HEK293T (cell line): ENCODE results near the gene PPP1R13B.

Experiments used
- CTCF ChIA-PET: fragments of 350-600 bp; formaldehyde crosslinking; extraction: SDS; loops from one replicate; lab custom pipeline; 2021; ENCODE audit warnings: antibody characterized with exemption, inconsistent platforms; lab: Yijun Ruan, JAX
- POLR2A ChIA-PET: fragments of 350-600 bp; formaldehyde crosslinking; extraction: SDS; loops from one replicate; lab custom pipeline; 2020; ENCODE audit warnings: antibody characterized with exemption, inconsistent platforms; lab: Yijun Ruan, JAX
- DNase-seq: peaks from one replicate; pipeline ENCODE4 v3.0.0; 2012; ENCODE audit warnings: mixed read lengths; ENCODE audit errors: extremely low spot score
- ARNT ChIP-seq: fragments of 450-650 bp; IDR thresholded peaks from 2 replicates; pipeline ENCODE4 v1.6.1; 2017; ENCODE audit warnings: mild to moderate bottlenecking
- BHLHE40 ChIP-seq: fragments of 450-650 bp; IDR thresholded peaks from 2 replicates; pipeline ENCODE4 v1.6.1; 2016; ENCODE audit warnings: mild to moderate bottlenecking, moderate library complexity, borderline replicate concordance
- CTBP1 ChIP-seq: fragments of 450-650 bp; IDR thresholded peaks from 2 replicates; pipeline ENCODE4 v1.6.1; 2016; ENCODE audit warnings: borderline replicate concordance
- ELF4 ChIP-seq: fragments of 450-650 bp; IDR thresholded peaks from 2 replicates; pipeline ENCODE4 v1.6.1; 2017; ENCODE audit warnings: antibody characterized with exemption
- FOXA1 ChIP-seq: fragments of 450-650 bp; IDR thresholded peaks from 2 replicates; pipeline ENCODE4 v1.6.1; 2016; ENCODE audit warnings: mild to moderate bottlenecking
- FOXK2 ChIP-seq: fragments of 450-650 bp; IDR thresholded peaks from 2 replicates; pipeline ENCODE4 v1.6.1; 2016; ENCODE audit warnings: mild to moderate bottlenecking
- FOXM1 ChIP-seq: fragments of 450-650 bp; IDR thresholded peaks from 2 replicates; pipeline ENCODE4 v1.6.1; 2017; ENCODE audit warnings: mild to moderate bottlenecking, borderline replicate concordance
- HDGF ChIP-seq: fragments of 450-650 bp; IDR thresholded peaks from 2 replicates; pipeline ENCODE4 v1.6.1; 2017; ENCODE audit warnings: antibody characterized with exemption, borderline replicate concordance
- L3MBTL2 ChIP-seq: fragments of 450-650 bp; conservative IDR thresholded peaks from 2 replicates; pipeline ENCODE4 v1.6.1; 2016; ENCODE audit warnings: mild to moderate bottlenecking
- LEF1 ChIP-seq: fragments of 450-650 bp; IDR thresholded peaks from 2 replicates; pipeline ENCODE4 v1.6.1; 2017; ENCODE audit warnings: mild to moderate bottlenecking, borderline replicate concordance
- NFRKB ChIP-seq: fragments of 450-650 bp; IDR thresholded peaks from 2 replicates; pipeline ENCODE4 v1.6.1; 2016; ENCODE audit warnings: mild to moderate bottlenecking, moderate library complexity
- SP1 ChIP-seq: fragments of 450-650 bp; IDR thresholded peaks from 2 replicates; pipeline ENCODE4 v1.6.1; 2017
- SUZ12 ChIP-seq: fragments of 450-650 bp; IDR thresholded peaks from 2 replicates; pipeline ENCODE4 v1.6.1; 2016; ENCODE audit warnings: mild to moderate bottlenecking
- TARDBP ChIP-seq: fragments of 450-650 bp; IDR thresholded peaks from 2 replicates; pipeline ENCODE4 v1.6.1; 2016
- ZNF384 ChIP-seq: fragments of 450-650 bp; IDR thresholded peaks from 2 replicates; pipeline ENCODE4 v1.6.1; 2016
- TF ChIP-seq, protein P1 (sequence below): fragments of 450-650 bp; IDR thresholded peaks from 2 replicates; pipeline ENCODE4 v1.6.1; 2016

Gene PPP1R13B

DNA sequence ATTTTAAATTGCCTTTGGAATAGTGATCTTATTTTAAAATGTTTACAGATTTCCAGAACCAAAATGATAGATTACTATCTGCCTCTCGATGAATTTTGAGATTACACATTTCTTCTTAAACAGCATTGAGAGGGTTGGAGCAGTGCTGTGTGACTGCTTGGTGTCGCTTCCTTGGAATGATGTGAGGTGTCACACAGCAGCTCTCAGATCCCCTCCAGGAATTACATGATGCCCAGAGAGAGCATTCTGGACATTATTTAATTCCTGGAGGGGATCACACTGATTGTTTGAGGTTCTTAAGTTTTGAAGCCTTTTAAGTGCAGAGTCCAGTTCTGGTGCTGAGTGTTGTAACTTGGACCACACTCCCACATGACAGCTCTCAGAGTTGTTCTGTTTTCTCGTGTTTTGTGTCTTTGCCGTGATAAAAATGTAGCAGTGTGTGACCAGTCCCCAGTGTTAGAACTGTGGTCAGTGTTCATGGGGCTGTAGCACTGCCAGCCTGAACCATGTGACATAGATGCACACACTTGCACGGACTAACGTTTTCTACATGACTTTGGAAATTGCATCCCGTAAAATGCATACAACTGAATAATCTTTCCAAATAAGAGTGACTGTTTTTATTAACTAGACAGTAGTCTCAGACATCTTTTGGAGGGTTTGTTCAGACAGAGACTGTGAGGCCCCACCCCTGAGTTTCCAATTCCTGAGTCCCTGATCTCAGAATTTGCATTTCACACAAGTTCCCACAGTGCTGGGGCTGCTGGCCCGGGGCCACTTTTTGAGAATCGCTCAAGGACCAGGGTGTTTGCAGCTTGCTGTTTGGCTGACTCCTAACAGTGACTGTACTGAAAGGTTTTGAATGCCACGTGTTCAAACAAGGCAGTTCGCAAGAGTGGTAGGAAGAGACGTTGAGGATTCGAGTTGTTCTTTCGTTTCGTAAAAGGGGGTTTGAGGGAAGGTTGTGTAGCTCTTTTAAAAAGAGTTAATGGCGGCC, 158.2 kb downstream of the PPP1R13B start:
- no peak for TF ChIP-seq SUZ12
- no peak for TF ChIP-seq BHLHE40
- POLR2A ChIA-PET, result no interaction called here
- CTCF ChIA-PET, result interaction anchor here (0.6 kb wide), 1 partner anchor 110 kb away, joined by 6 read pairs; no protein-coding TSS in a partner anchor
- no peak for DNase-seq

DNA sequence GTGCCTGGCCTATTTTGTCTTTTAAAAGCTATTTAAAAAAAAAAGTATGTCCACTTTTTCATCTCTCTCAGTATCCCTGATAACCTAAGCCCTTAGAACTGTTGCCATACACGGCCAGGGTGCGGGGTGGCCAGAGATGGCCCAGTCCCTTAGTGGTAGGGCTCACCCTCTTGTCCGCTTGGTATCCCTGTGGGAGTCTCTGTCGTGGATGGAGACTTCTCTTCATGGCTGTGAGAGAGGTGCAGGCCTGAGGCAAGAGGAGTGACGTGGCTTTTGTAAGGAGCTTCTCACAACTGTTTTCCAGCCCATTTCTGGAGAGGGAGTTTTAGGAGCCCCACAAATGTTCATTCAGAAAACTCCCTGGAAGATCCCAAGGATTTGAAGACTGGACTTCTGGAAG, 158.9 kb downstream of the PPP1R13B start:
- DNase-seq, result no peak
- ChIA-PET POLR2A (no interaction called here), CTCF (no interaction called here)
- TF ChIP-seq TARDBP, result no peak
- TF ChIP-seq FOXK2, result no peak
- TF ChIP-seq, protein P1, sequence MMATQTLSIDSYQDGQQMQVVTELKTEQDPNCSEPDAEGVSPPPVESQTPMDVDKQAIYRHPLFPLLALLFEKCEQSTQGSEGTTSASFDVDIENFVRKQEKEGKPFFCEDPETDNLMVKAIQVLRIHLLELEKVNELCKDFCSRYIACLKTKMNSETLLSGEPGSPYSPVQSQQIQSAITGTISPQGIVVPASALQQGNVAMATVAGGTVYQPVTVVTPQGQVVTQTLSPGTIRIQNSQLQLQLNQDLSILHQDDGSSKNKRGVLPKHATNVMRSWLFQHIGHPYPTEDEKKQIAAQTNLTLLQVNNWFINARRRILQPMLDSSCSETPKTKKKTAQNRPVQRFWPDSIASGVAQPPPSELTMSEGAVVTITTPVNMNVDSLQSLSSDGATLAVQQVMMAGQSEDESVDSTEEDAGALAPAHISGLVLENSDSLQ, result no peak
- no peak for TF ChIP-seq NFRKB
- no peak for TF ChIP-seq FOXM1
- TF ChIP-seq ZNF384, result no peak
- no peak for TF ChIP-seq L3MBTL2
- TF ChIP-seq SP1, result no peak
- TF ChIP-seq LEF1, result no peak
- no peak for TF ChIP-seq FOXA1
- no peak for TF ChIP-seq ELF4
- TF ChIP-seq CTBP1, result no peak
- TF ChIP-seq ARNT, result no peak
- no peak for TF ChIP-seq HDGF
- no peak for TF ChIP-seq SUZ12

DNA sequence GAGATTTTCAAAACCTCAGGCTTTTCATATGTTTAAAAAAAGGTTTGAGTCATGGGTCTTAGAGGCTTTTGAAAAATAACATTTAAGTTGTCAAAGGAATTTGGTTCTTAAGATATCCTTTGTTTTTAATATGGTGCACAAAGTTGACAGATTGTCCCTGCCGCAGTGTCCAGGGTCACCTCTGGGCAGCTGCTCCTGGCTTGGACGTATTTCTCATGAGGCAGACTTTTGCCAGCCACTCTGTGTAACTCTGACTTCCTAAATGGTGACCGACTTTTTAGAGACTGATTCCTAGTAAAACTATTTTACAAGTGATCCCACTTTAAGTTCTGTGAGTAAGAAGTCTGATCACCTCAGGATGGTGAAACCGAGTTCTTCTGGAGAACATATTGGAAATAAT, 159.7 kb downstream of the PPP1R13B start:
- TF ChIP-seq SUZ12 (no peak), FOXA1 (no peak)
- ChIA-PET POLR2A (no interaction called here), CTCF (no interaction called here)
- no peak for DNase-seq

DNA sequence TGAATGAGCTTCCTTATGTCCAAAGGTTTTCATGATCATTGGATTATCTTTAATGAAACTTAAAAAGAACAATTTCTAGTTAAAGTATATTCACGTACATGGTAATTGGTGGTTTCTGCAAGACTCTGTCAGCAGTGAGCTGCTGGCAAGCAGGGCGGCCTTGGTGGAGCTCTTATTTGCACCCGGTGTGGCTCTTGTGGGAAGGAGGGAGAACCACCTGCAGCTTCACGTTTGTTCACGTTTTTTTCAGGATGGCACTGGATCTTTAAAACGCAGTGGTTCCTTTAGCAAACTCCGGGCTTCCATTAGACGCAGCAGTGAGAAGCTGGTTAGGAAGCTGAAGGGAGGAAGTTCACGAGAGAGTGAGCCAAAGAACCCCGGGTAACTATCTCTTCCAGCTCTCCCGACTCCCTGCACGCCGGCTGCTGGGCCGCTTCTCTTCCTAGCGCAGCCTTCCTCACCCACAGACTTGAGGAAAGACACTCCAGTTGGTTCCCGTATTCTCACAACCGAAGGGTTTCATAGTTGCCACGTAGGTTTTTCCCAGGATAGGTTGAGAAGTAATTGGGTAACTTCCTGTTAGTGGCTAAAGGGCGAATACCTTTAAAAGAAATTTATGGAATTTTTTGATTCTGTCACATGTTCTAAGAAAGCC, 160.4 kb downstream of the PPP1R13B start:
- ChIA-PET POLR2A (no interaction called here), CTCF (interaction anchor here (0.9 kb wide), 1 partner anchor 10 kb away, joined by 3 read pairs; no protein-coding TSS in a partner anchor)
- DNase-seq, result no peak
- no peak for TF ChIP-seq NFRKB

DNA sequence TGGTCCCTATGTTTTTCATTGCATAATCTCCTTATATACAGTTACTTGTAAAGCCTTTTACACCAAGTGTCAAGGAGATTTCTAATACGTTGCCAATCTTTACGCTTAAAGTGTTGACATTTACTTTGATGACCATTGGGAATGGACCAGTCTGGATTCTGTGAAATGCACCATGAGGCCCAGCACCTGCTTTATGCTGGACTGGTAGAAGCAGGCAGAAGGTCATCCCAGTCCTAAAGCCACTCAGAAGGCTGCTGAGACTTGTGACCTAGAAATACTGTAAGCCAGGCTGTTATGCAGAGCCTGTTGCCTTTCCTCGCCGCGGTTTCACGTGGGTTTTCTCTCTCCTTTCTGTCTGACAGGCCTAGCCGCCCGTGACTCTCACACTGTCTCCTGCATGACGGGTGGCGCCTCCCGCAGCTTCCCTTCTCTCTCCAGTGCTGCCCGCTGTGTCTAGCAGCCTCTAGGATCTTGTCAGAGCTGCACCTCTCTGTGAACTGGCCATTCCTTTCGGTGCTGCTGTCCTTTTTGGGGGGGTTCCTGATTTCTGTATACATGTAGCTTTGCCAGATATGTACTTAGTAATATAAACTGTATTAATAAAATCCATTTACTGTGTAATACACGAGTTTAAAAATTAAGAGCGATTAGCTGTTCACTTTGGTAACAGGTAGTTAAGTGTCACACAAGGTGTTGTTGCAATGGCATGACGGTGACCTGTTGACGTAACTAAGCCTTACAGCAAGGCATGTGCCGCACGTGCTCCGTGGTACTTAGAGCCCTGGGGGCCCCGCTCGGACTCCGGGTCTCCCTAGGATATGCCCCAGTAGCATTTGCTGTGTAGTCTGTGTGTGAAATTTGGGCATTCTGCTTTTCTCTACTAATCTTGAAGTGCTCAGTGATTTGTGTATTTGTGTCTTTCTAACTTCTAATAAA, 161.8 kb downstream of the PPP1R13B start:
- no peak for TF ChIP-seq BHLHE40
- no peak for TF ChIP-seq SP1
- no peak for TF ChIP-seq HDGF
- no peak for TF ChIP-seq FOXK2
- TF ChIP-seq FOXA1, result no peak
- TF ChIP-seq L3MBTL2, result no peak
- TF ChIP-seq SUZ12, result no peak
- TF ChIP-seq ZNF384, result no peak
- TF ChIP-seq ELF4, result no peak
- TF ChIP-seq NFRKB, result no peak
- no peak for TF ChIP-seq CTBP1
- no peak for TF ChIP-seq FOXM1
- no peak for TF ChIP-seq LEF1
- TF ChIP-seq TARDBP, result no peak
- TF ChIP-seq, protein P1, result no peak
- no peak for TF ChIP-seq ARNT
- DNase-seq, result no peak
- POLR2A ChIA-PET, result no interaction called here
- CTCF ChIA-PET, result no interaction called here

DNA sequence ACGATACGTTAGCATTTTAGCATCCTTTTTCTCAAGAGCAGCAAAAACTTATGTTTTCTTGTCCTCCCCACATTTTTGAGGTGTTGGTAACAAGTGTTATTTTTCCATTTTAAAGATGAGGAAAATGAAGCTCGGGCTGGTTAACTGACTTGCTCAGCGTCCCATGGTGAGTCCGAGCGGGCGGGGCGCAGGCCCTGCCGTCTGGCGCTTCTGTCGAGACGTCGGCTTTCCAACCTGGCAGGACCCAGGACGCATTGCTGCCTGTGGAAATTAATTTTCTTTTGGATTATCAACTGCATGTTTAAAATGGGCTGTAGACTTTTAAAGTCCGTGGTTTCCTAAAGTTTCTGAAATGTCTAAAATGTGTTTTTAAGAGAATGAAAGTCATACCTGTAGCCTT, 162.5 kb downstream of the PPP1R13B start:
- ChIA-PET CTCF (no interaction called here), POLR2A (no interaction called here)
- no peak for DNase-seq
- TF ChIP-seq BHLHE40, result no peak
- no peak for TF ChIP-seq TARDBP
- no peak for TF ChIP-seq HDGF
- no peak for TF ChIP-seq FOXA1
- TF ChIP-seq NFRKB, result no peak
- TF ChIP-seq, protein P1, result no peak
- TF ChIP-seq FOXK2, result no peak
- TF ChIP-seq ARNT, result no peak
- TF ChIP-seq ELF4, result no peak
- no peak for TF ChIP-seq L3MBTL2
- no peak for TF ChIP-seq SP1
- TF ChIP-seq LEF1, result no peak
- TF ChIP-seq SUZ12, result no peak
- TF ChIP-seq FOXM1, result no peak
- no peak for TF ChIP-seq ZNF384
- no peak for TF ChIP-seq CTBP1
